H1 (cell line): ENCODE measurements around the gene EEF2K. TPM values are rescaled to one million over a fixed set of nuclear protein-coding genes. Genes with fewer than 3 reads are reported as not detected.

Experiments used
- CTCF ChIA-PET: fragments of 300-600 bp; sonication (Branson Sonifier 250); formaldehyde crosslinking; loops from one replicate; lab custom pipeline; 2021; ENCODE audit not compliant: partially characterized antibody; lab: Charles Lee
- POLR2A ChIA-PET: fragments of 300-600 bp; sonication (Branson Sonifier 250); formaldehyde crosslinking; loops from one replicate; lab custom pipeline; 2021; ENCODE audit warnings: inconsistent platforms; ENCODE audit not compliant: partially characterized antibody; lab: Charles Lee
- DNase-seq, 2 experiments: peaks; one replicate each; pipeline versions ENCODE4 v3.0.0 to v3.0.0-alpha.2; 2010 to 2022; ENCODE audit warnings: low spot score in 2 of 2, low read depth in 1 of 2, mixed read lengths in 1 of 2
- FAIRE-seq: peaks from 2 replicates; lab custom pipeline; 2011; peaks lifted over from hg19 to GRCh38; lab: Jason Lieb, UNC
- H2AFZ ChIP-seq: 2 replicates; pipeline ENCODE4 v1.8.1; 2012; ENCODE audit warnings: low read length, inconsistent platforms
- H2AK5ac ChIP-seq: 2 replicates; pipeline ENCODE4 v1.6.1; 2013; ENCODE audit warnings: low read depth, low read length
- H2BK120ac ChIP-seq: replicated peaks from 2 replicates; pipeline ENCODE3; 2013; ENCODE audit warnings: low read depth, low read length, inconsistent platforms
- H2BK12ac ChIP-seq: 2 replicates; pipeline ENCODE4 v1.6.1; 2013; ENCODE audit warnings: low read depth, low read length
- H2BK15ac ChIP-seq: 2 replicates; pipeline ENCODE4 v1.6.1; 2013; ENCODE audit warnings: low read length
- H2BK20ac ChIP-seq: 2 replicates; pipeline ENCODE4 v1.6.1; 2013; ENCODE audit warnings: low read length
- H2BK5ac ChIP-seq: 2 replicates; pipeline ENCODE4 v1.6.1; 2013; ENCODE audit warnings: low read depth, low read length
- H3K14ac ChIP-seq: 2 replicates; pipeline ENCODE4 v1.6.1; 2013; ENCODE audit warnings: inconsistent platforms; ENCODE audit not compliant: insufficient read length
- H3K18ac ChIP-seq: 2 replicates; pipeline ENCODE4 v1.6.1; 2013; ENCODE audit warnings: low read length; ENCODE audit errors: extremely low read depth
- H3K23ac ChIP-seq: 2 replicates; pipeline ENCODE4 v1.6.1; 2013; ENCODE audit warnings: inconsistent platforms; ENCODE audit not compliant: insufficient read length
- H3K23me2 ChIP-seq: 2 replicates; pipeline ENCODE4 v1.6.1; 2013; ENCODE audit warnings: low read depth, low read length
- H3K27ac ChIP-seq: 2 replicates; pipeline ENCODE4 v1.6.1; 2011; ENCODE audit warnings: low read depth, low read length, inconsistent platforms
- H3K27me3 ChIP-seq, 4 experiments: replicated peaks in 1 of 4; 1 replicate in 1 of 4; 2 replicates in 3 of 4; pipeline versions ENCODE4 v1.6.1 to v1.8.1; 2011 to 2013; ENCODE audit warnings: low read length in 3 of 4, mild to moderate bottlenecking in 3 of 4, inconsistent platforms in 2 of 4, mixed read lengths in 2 of 4, moderate library complexity in 1 of 4; ENCODE audit not compliant: control insufficient read depth in 3 of 4, insufficient read depth in 3 of 4; ENCODE audit errors: extremely low read depth in 1 of 4
- H3K36me3 ChIP-seq, 4 experiments: 2 replicates each; pipeline versions ENCODE4 v1.6.1 to v1.8.1; 2011 to 2013; ENCODE audit warnings: mild to moderate bottlenecking in 4 of 4, low read length in 3 of 4, moderate library complexity in 2 of 4, control low read depth in 1 of 4, inconsistent platforms in 1 of 4; ENCODE audit not compliant: insufficient read depth in 4 of 4, control insufficient read depth in 2 of 4
- H3K4ac ChIP-seq: replicated peaks from 2 replicates; pipeline ENCODE3; 2013; ENCODE audit warnings: low read length, low read depth, mixed read lengths, inconsistent platforms; ENCODE audit not compliant: insufficient read length
- H3K4me1 ChIP-seq, 4 experiments: replicated peaks in 1 of 4; 1 replicate in 1 of 4; 2 replicates in 3 of 4; pipeline versions ENCODE4 v1.6.1 to v1.8.1; 2011 to 2013; ENCODE audit warnings: low read length in 3 of 4, inconsistent platforms in 2 of 4, mixed read lengths in 1 of 4; ENCODE audit not compliant: insufficient read depth in 4 of 4, control insufficient read depth in 3 of 4
- H3K4me2 ChIP-seq, 2 experiments: 2 replicates each; pipeline versions ENCODE4 v1.6.1 to v1.8.1; 2011 to 2013; ENCODE audit warnings: low read depth in 2 of 2, low read length in 2 of 2, control low read depth in 1 of 2, inconsistent platforms in 1 of 2, mild to moderate bottlenecking in 1 of 2; ENCODE audit not compliant: insufficient read depth in 1 of 2
- H3K4me3 ChIP-seq, 4 experiments: fragments of 200-600, 300-600 bp in 1 of 4; sonication (generic), shearing (Covaris generic), sonication (Bioruptor Twin) in 1 of 4; 2 replicates each; pipeline versions ENCODE4 v1.5.1 to v1.8.1; 2011 to 2016; ENCODE audit warnings: low read length in 4 of 4, low read depth in 3 of 4, control low read depth in 2 of 4, inconsistent platforms in 2 of 4, mild to moderate bottlenecking in 2 of 4, mixed read lengths in 1 of 4, moderate library complexity in 1 of 4; ENCODE audit not compliant: insufficient read depth in 2 of 4; ENCODE audit errors: extremely low read depth in 1 of 4
- H3K56ac ChIP-seq: replicated peaks from 2 replicates; pipeline ENCODE3; 2013; ENCODE audit warnings: low read depth, mild to moderate bottlenecking, mixed read lengths, low read length, inconsistent platforms; ENCODE audit not compliant: insufficient read length
- H3K79me1 ChIP-seq: 2 replicates; pipeline ENCODE4 v1.6.1; 2013; ENCODE audit warnings: low read depth, low read length, control low read depth
- H3K79me2 ChIP-seq, 2 experiments: 2 replicates each; pipeline versions ENCODE4 v1.6.1 to v1.8.1; 2012 to 2013; ENCODE audit warnings: low read length in 2 of 2, mild to moderate bottlenecking in 2 of 2, inconsistent platforms in 1 of 2; ENCODE audit not compliant: insufficient read depth in 2 of 2, control insufficient read depth in 1 of 2
- H3K9ac ChIP-seq, 4 experiments: replicated peaks in 1 of 4; 1 replicate in 1 of 4; 2 replicates in 3 of 4; pipeline versions ENCODE4 v1.6.1 to v1.8.1; 2011 to 2013; ENCODE audit warnings: low read depth in 3 of 4, low read length in 3 of 4, control low read depth in 2 of 4, mild to moderate bottlenecking in 2 of 4, moderate library complexity in 2 of 4, inconsistent platforms in 1 of 4; ENCODE audit errors: extremely low read depth in 1 of 4
- H3K9me3 ChIP-seq, 2 experiments: 2 replicates each; pipeline versions ENCODE4 v1.6.1 to v1.8.1; 2012 to 2013; ENCODE audit warnings: mild to moderate bottlenecking in 2 of 2, moderate library complexity in 2 of 2, control low read depth in 1 of 2, inconsistent platforms in 1 of 2, low read depth in 1 of 2, low read length in 1 of 2, mixed read lengths in 1 of 2; ENCODE audit not compliant: insufficient read depth in 2 of 2
- H4K20me1 ChIP-seq, 2 experiments: replicated peaks in 1 of 2; 2 replicates each; pipeline versions ENCODE3 to v1.8.1; 2011 to 2013; ENCODE audit warnings: inconsistent platforms in 2 of 2, low read length in 2 of 2, mild to moderate bottlenecking in 1 of 2; ENCODE audit not compliant: insufficient read depth in 2 of 2, control insufficient read depth in 1 of 2
- H4K5ac ChIP-seq: 2 replicates; pipeline ENCODE4 v1.6.1; 2013; ENCODE audit warnings: low read length, low read depth, mixed read lengths, inconsistent platforms; ENCODE audit not compliant: insufficient read length
- H4K8ac ChIP-seq: 2 replicates; pipeline ENCODE4 v1.8.0; 2013; ENCODE audit warnings: mild to moderate bottlenecking, moderate library complexity, low read length, inconsistent platforms; ENCODE audit not compliant: insufficient read depth; ENCODE audit errors: extremely low read depth
- H4K91ac ChIP-seq: replicated peaks from 2 replicates; pipeline ENCODE3; 2013; ENCODE audit warnings: low read length, mixed read lengths, inconsistent platforms; ENCODE audit not compliant: insufficient read length
- ASH2L ChIP-seq: fragments of 200-600, 300-600 bp; sonication (generic); IDR thresholded peaks from one replicate; pipeline ENCODE4 v1.7.1; 2017; ENCODE audit warnings: low read length
- CREB1 ChIP-seq: IDR thresholded peaks from 2 replicates; pipeline ENCODE4 v1.6.1; 2012; ENCODE audit warnings: inconsistent platforms
- HDAC2 ChIP-seq, 2 experiments: fragments of 300-600 bp in 1 of 2; sonication (generic) in 1 of 2; IDR thresholded peaks; 2 replicates each; pipeline ENCODE4 v1.6.1; 2011 to 2012; ENCODE audit warnings: low read depth in 2 of 2, low read length in 2 of 2, mild to moderate bottlenecking in 2 of 2, moderate library complexity in 2 of 2, borderline replicate concordance in 1 of 2, inconsistent platforms in 1 of 2
- KDM1A ChIP-seq: fragments of 200-600, 300-600 bp; sonication (generic); IDR thresholded peaks from 2 replicates; pipeline ENCODE4 v1.7.1; 2016; ENCODE audit warnings: mild to moderate bottlenecking, low read length, borderline replicate concordance
- KDM4A ChIP-seq: IDR thresholded peaks from one replicate; pipeline ENCODE4 v1.7.1; 2012; ENCODE audit warnings: low read depth, mild to moderate bottlenecking, moderate library complexity, low read length, inconsistent platforms; ENCODE audit not compliant: severe bottlenecking
- KDM5A ChIP-seq: fragments of 200-600 bp; IDR thresholded peaks from 2 replicates; pipeline ENCODE4 v1.7.1; 2012; ENCODE audit warnings: mild to moderate bottlenecking, low read length, inconsistent platforms, mixed read lengths
- MAFK ChIP-seq: IDR thresholded peaks from 2 replicates; pipeline ENCODE4 v1.6.1; 2012; ENCODE audit warnings: low read depth, mild to moderate bottlenecking, improper control_type of control experiment, low read length
- RBBP5 ChIP-seq: IDR thresholded peaks from 2 replicates; pipeline ENCODE4 v1.7.1; 2012; ENCODE audit warnings: low read depth, mild to moderate bottlenecking, inconsistent platforms, low read length, moderate library complexity, borderline replicate concordance
- SAP30 ChIP-seq: fragments of 300-600 bp; sonication (generic); IDR thresholded peaks from 2 replicates; pipeline ENCODE4 v1.7.1; 2012; ENCODE audit warnings: low read length, moderate library complexity, mild to moderate bottlenecking, inconsistent platforms; ENCODE audit not compliant: insufficient read depth, insufficient replicate concordance
- TBP ChIP-seq: IDR thresholded peaks from 2 replicates; pipeline ENCODE4 v1.6.1; 2011; ENCODE audit warnings: low read depth, low read length, improper control_type of control experiment
- WGBS, 2 experiments: shearing (Covaris generic) in 1 of 2; methylation state at CpG; one replicate each; pipeline versions ENCODE4 v1.1.6 to v1.1.7; 2013 to 2015; ENCODE audit warnings: low lambda C conversion rate in 2 of 2, mixed read lengths in 2 of 2, inconsistent platforms in 1 of 2, low coverage in 1 of 2, missing lambda C conversion rate in 1 of 2; ENCODE audit not compliant: insufficient replicate concordance in 2 of 2, insufficient coverage in 1 of 2, insufficient read length in 1 of 2; ENCODE audit errors: extremely low coverage in 1 of 2, missing lambda C conversion rate in 1 of 2; 5-methylcytosine and 5-hydroxymethylcytosine counted together
- polyA plus RNA-seq, 7 experiments: library from polyadenylated mRNA; depleted of rRNA in 3 of 7; stranded (reverse) in 5 of 7; unstranded in 2 of 7; fragments of >200 nt in 5 of 7; fragments of 200-250 nt in 2 of 7; gene quantifications; 1 replicate in 5 of 7; 2 replicates in 1 of 7; 4 replicates in 1 of 7; pipeline versions ENCODE4 v1.2.1 to v1.2.3, GENCODE V29; 2011 to 2013; ENCODE audit warnings: missing spikeins in 2 of 7, mixed read lengths in 2 of 7
- total RNA-seq: library from RNA; stranded (reverse); fragmentation: NEBNext Ultra II Directional; extraction: Animal tissue kit (Norgen Biotek cat#: 25700); gene quantifications from 2 replicates; pipeline ENCODE4 v1.2.1, GENCODE V29; 2021

The EEF2K gene
- total and polyA plus RNA-seq, 2 of the 8 experiments (the other 6 are each of a cell fraction or from before 2014, with no cell fraction given) = 14.9 to 30.2 TPM

DNA sequence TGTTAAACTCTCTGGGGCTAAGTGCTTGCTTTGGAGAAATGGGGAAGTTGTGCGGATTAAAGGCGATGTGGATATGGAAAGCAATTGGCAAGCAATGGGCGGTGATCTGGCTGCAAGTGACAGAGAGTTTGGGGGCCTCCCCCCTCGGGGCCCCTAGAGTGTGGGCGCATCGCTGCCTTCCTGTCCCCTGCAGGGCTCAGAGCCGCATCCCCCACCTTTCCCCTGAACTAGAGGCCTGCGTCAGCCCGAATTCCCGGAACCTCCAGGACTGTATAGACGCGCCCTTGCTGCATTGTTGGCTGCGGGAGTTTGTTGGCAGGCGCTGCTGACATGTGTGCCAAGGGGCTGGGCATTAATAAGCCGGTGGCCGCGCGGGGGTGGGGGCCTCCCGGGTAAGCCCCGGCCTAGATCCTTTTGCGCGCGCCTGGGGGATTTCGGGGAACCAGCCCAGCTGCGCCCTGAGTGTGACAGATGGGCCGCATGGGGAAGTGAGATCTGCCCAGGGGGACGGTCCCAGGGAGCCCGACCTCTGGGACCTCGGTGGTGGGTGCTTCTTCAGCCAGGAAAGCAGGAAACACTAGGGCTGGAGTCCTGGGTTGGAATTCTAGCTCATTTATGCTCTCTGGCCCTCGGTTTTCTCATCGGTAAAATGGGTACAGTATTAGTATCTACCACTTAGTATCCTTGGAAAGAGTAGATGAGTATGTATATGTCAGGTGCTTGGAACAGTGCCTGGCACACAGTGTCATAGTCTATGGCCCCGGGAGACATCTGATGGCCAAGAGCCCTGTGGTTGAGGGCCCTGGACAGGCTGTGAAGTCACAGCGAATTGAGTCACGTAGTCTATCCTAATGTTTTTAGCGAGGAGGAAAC, 1.0 kb downstream of the EEF2K start:
- Histone ChIP-seq H2AK5ac (peak overlapping the region; percentile 9; the same call in 1 of the 2 replicates), H4K8ac (peak overlapping the region; percentile 57; the same call in 1 of the 2 replicates), H2AFZ (no peak overlapping the region), H3K4me1 (peaks cover 0 to 7% (median 4%) of the 10 kb centered on the region in 4 experiments; a peak in 4 of 7 replicates), H3K9ac (peak overlapping the region in 3 of 4 experiments; percentile 38 to 73 (median 50); a peak in 6 of 7 replicates), H4K5ac (no peak overlapping the region), H3K79me2 (peaks cover 3 to 48% of the 10 kb centered on the region in 2 experiments; a peak in 3 of 4 replicates), H3K14ac (no peak overlapping the region), H4K20me1 (peaks cover 0 to 3% of the 10 kb centered on the region in 2 experiments), H3K79me1 (peaks cover 5% of the 10 kb centered on the region; the same call in 1 of the 2 replicates), H3K27ac (no peak overlapping the region), H3K18ac (no peak overlapping the region; the same call in 1 of the 2 replicates), H3K23me2 (peaks cover 6% of the 10 kb centered on the region), H3K36me3 (no peaks in the 10 kb centered on the region), H3K9me3 (peaks cover 0 to 6% of the 10 kb centered on the region in 2 experiments; a peak in 1 of 4 replicates), H3K56ac (no peak overlapping the region), H3K4me3 (peak overlapping the region; percentile 65 to 85 (median 76)), H3K23ac (no peak overlapping the region), H2BK12ac (no peak overlapping the region), H4K91ac (no peak overlapping the region), H2BK120ac (no peak overlapping the region), H3K4me2 (peak overlapping the region; percentile 73 to 77), H2BK20ac (no peak overlapping the region), H2BK15ac (0 out of 2 replicates have a peak overlapping the region, but pooled peaks have one; percentile 53), H3K27me3 (no peaks in the 10 kb centered on the region), H2BK5ac (no peak overlapping the region), H3K4ac (no peak overlapping the region)
- WGBS, 2 experiments = 17% methylated on average over 33 of the region's 35 CpGs; no CpG with 5 or more reads in 1 of the 2 experiments
- CTCF ChIA-PET = interaction anchor here (0.7 to 11.1 kb wide), 13 partner anchors 9 to 142 kb away, joined by 3 to 66 read pairs (median 4); no protein-coding TSS in a partner anchor
- no peak for TF ChIP-seq MAFK
- 0 out of 2 replicates have a peak, but pooled peaks have one; percentile 31 for TF ChIP-seq TBP
- peak; percentile 64 for TF ChIP-seq KDM4A
- TF ChIP-seq RBBP5 = peak; percentile 33; the same call in 1 of the 2 replicates
- peak in 1 of 2 experiments; percentile 41; a peak in 2 of 4 replicates for TF ChIP-seq HDAC2 (IDR thresholded peaks at IDR 0.05; ENCODE audit: borderline replicate concordance in 1 of 2, low read depth in 2 of 2, low read length in 2 of 2)
- TF ChIP-seq KDM1A = peak; percentile 81; the same call in 1 of the 2 replicates
- TF ChIP-seq ASH2L = peak; percentile 43
- TF ChIP-seq SAP30 = peak; percentile 74
- TF ChIP-seq KDM5A = no peak
- TF ChIP-seq CREB1 = no peak
- FAIRE-seq (no peak), DNase-seq (peak in 1 of 2 experiments; percentile 61)
- POLR2A ChIA-PET = interaction anchor here (1.0 to 4.2 kb wide), 11 partner anchors 8 to 91 kb away, joined by 3 to 18 read pairs (median 3); partner anchors contain the start of gene POLR3E
